GM23248 (cell line): ENCODE data around the gene CPT1C. TPM values are rescaled to one million over a fixed set of nuclear protein-coding genes. Genes with fewer than 3 reads are reported as not detected.

Experiments
- DNase-seq: peaks from one replicate; pipeline ENCODE4 v3.0.0-alpha.2; 2015
- H2AFZ ChIP-seq: fragments of 200-600 bp; sonication (generic); 2 replicates; pipeline ENCODE4 v1.6.1; 2016; ENCODE audit warnings: antibody characterized with exemption
- H3F3A ChIP-seq: fragments of 200-600 bp; sonication (generic); 2 replicates; pipeline ENCODE4 v1.6.1; 2016; ENCODE audit warnings: mild to moderate bottlenecking, antibody characterized with exemption, mixed run types; ENCODE audit not compliant: insufficient read depth
- H3K27ac ChIP-seq: fragments of 200-600 bp; sonication (generic); 2 replicates; pipeline ENCODE4 v1.5.1; 2016; ENCODE audit warnings: mild to moderate bottlenecking
- H3K27me3 ChIP-seq: fragments of 200-600 bp; sonication (generic); replicated peaks from 2 replicates; pipeline ENCODE4 v1.6.1; 2016; ENCODE audit warnings: mild to moderate bottlenecking; ENCODE audit not compliant: insufficient read depth
- H3K36me3 ChIP-seq: fragments of 200-600 bp; sonication (generic); 2 replicates; pipeline ENCODE4 v1.6.1; 2016; ENCODE audit warnings: low read depth, mild to moderate bottlenecking
- H3K4me1 ChIP-seq: fragments of 200-600 bp; sonication (generic); 2 replicates; pipeline ENCODE4 v1.6.1; 2016; ENCODE audit warnings: mild to moderate bottlenecking; ENCODE audit not compliant: insufficient read depth
- H3K4me2 ChIP-seq: fragments of 200-600 bp; sonication (generic); one replicate; pipeline ENCODE4 v1.6.1; 2016; ENCODE audit warnings: mild to moderate bottlenecking; ENCODE audit not compliant: unreplicated experiment
- H3K4me3 ChIP-seq: fragments of 200-600 bp; sonication (generic); 2 replicates; pipeline ENCODE4 v1.5.1; 2016; ENCODE audit warnings: mild to moderate bottlenecking
- H3K79me2 ChIP-seq: fragments of 200-600 bp; sonication (generic); 2 replicates; pipeline ENCODE4 v1.6.1; 2016; ENCODE audit warnings: mild to moderate bottlenecking; ENCODE audit not compliant: insufficient read depth
- H3K9ac ChIP-seq: fragments of 200-600 bp; sonication (generic); 2 replicates; pipeline ENCODE4 v1.6.1; 2016; ENCODE audit warnings: mild to moderate bottlenecking
- H3K9me2 ChIP-seq: fragments of 200-600 bp; sonication (generic); 2 replicates; pipeline ENCODE4 v1.6.1; 2016; ENCODE audit warnings: mixed run types, mild to moderate bottlenecking, moderate library complexity; ENCODE audit not compliant: insufficient read depth
- H3K9me3 ChIP-seq: fragments of 200-600 bp; sonication (generic); one replicate; pipeline ENCODE4 v1.6.1; 2017; ENCODE audit warnings: low read depth
- H4K20me1 ChIP-seq: fragments of 200-600 bp; sonication (generic); 2 replicates; pipeline ENCODE4 v1.6.0; 2016; ENCODE audit not compliant: insufficient read depth
- EZH2 ChIP-seq: fragments of 200-600 bp; sonication (generic); IDR thresholded peaks from 2 replicates; pipeline ENCODE4 v1.6.1; 2018; ENCODE audit warnings: antibody characterized with exemption, mild to moderate bottlenecking; ENCODE audit not compliant: insufficient read depth, poor library complexity, severe bottlenecking
- EZH2phosphoT487 ChIP-seq: fragments of 200-600 bp; sonication (generic); IDR thresholded peaks from 2 replicates; pipeline ENCODE4 v1.6.1; 2018; ENCODE audit warnings: antibody characterized with exemption, moderate library complexity, mild to moderate bottlenecking, low read depth; ENCODE audit not compliant: insufficient read depth
- WGBS, 2 experiments: methylation state at CpG; one replicate each; pipeline ENCODE4 v1.1.6; 2015 to 2017; ENCODE audit warnings: low lambda C conversion rate in 2 of 2, low coverage in 1 of 2; ENCODE audit errors: missing lambda C conversion rate in 2 of 2; 5-methylcytosine and 5-hydroxymethylcytosine counted together
- in situ Hi-C: fragments of 300-500 bp; cut with MboI; formaldehyde crosslinking; loops from 2 replicates; pipeline ENCODE4 v1.15.0; 2020
- polyA plus RNA-seq: library from polyadenylated mRNA; unstranded; fragments of >200 nt; fragmentation: Nextera tagmentation; extraction: Ambion mirVana; gene quantifications from 2 replicates; pipeline ENCODE4 v1.2.1, GENCODE V29; 2016
- total RNA-seq: library from RNA; depleted of rRNA; stranded (reverse); fragments of >200 nt; shearing (Covaris generic); gene quantifications from 2 replicates; pipeline ENCODE4 v1.2.3, GENCODE V29; 2014

CPT1C gene
- total and polyA plus RNA-seq, 2 experiments from 2014 or later = 11.7 to 14.3 TPM

GRCh38 chr19:49691243-49692146, 579 bp downstream of the CPT1C start:
- H3K27ac ChIP-seq = no peak overlapping the region
- H3K9ac ChIP-seq = peak overlapping the region; percentile 57
- no peaks in the 10 kb centered on the region for H4K20me1 ChIP-seq
- peak overlapping the region; percentile 82 for H3K4me3 ChIP-seq
- H3K4me1 ChIP-seq = 0 out of 2 replicates have a peak, but pooled peaks cover 4% of the 10 kb centered on the region
- H3K79me2 ChIP-seq = no peaks in the 10 kb centered on the region
- no peaks in the 10 kb centered on the region for H3K9me3 ChIP-seq
- 0 out of 2 replicates have a peak, but pooled peaks cover 5% of the 10 kb centered on the region for H3F3A ChIP-seq
- TF ChIP-seq EZH2 (no peak), EZH2phosphoT487 (no peak)
- no peaks in the 10 kb centered on the region for H3K27me3 ChIP-seq
- no peaks in the 10 kb centered on the region for H3K9me2 ChIP-seq
- WGBS, 2 experiments = 20 to 26% methylated on average over 25 to 33 of the region's 39 CpGs
- in situ Hi-C loops = no loop called here
- DNase-seq = peak; percentile 85
- H2AFZ ChIP-seq = peak overlapping the region; percentile 94
- H3K4me2 ChIP-seq = peak overlapping the region; percentile 93
- no peaks in the 10 kb centered on the region for H3K36me3 ChIP-seq

DNA sequence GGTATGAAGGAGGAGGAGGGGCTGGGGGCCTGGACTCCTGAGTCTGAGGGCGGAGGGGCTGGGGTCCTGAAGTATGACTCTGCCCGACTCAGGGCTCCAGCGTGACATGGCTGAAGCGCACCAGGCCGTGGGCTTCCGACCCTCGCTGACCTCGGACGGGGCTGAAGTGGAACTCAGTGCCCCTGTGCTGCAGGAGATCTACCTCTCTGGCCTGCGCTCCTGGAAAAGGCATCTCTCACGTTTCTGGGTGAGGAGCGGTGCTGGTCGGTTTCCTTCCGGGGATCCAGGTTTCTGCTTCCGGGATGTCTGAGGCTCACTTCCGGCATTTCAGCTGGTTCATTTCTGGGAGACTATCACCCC, 1.2 kb downstream of the CPT1C start:
- in situ Hi-C loops = no loop called here
- H3K27me3 ChIP-seq = no peaks in the 10 kb centered on the region
- no peak overlapping the region for H3K4me2 ChIP-seq
- H2AFZ ChIP-seq = no peak overlapping the region
- H3K4me1 ChIP-seq = 0 out of 2 replicates have a peak, but pooled peaks cover 4% of the 10 kb centered on the region
- peak overlapping the region; percentile 82 for H3K4me3 ChIP-seq
- TF ChIP-seq EZH2 = no peak
- no peak for TF ChIP-seq EZH2phosphoT487
- 0 out of 2 replicates have a peak, but pooled peaks cover 5% of the 10 kb centered on the region for H3F3A ChIP-seq
- H3K79me2 ChIP-seq = no peaks in the 10 kb centered on the region
- H3K9ac ChIP-seq = no peak overlapping the region
- no peak overlapping the region for H3K27ac ChIP-seq
- H3K36me3 ChIP-seq = no peaks in the 10 kb centered on the region
- H3K9me3 ChIP-seq = no peaks in the 10 kb centered on the region
- H4K20me1 ChIP-seq = no peaks in the 10 kb centered on the region
- no peaks in the 10 kb centered on the region for H3K9me2 ChIP-seq
- 62 to 75% methylated on average over 13 to 16 of the region's 16 CpGs for WGBS, 2 experiments
- DNase-seq = no peak

- in situ Hi-C loops = no loop called here
These were observed 5.2 kb downstream of the CPT1C start for GRCh38 chr19:49696115-49696514.

GRCh38 chr19:49696865-49697264, 5.9 kb downstream of the CPT1C start:
- no peaks in the 10 kb centered on the region for H3K4me1 ChIP-seq
- no peak overlapping the region for H2AFZ ChIP-seq
- no peaks in the 10 kb centered on the region for H3K79me2 ChIP-seq
- H3K9me2 ChIP-seq = no peaks in the 10 kb centered on the region
- no peak for TF ChIP-seq EZH2phosphoT487
- no peak for TF ChIP-seq EZH2
- 86 to 87% methylated on average over 7 of the region's 7 CpGs for WGBS, 2 experiments
- no peak overlapping the region for H3K9ac ChIP-seq
- H3F3A ChIP-seq = no peaks in the 10 kb centered on the region
- no peak overlapping the region for H3K4me3 ChIP-seq
- no peak overlapping the region for H3K4me2 ChIP-seq
- DNase-seq = no peak
- no peaks in the 10 kb centered on the region for H3K36me3 ChIP-seq
- H3K27me3 ChIP-seq = no peaks in the 10 kb centered on the region
- H4K20me1 ChIP-seq = no peaks in the 10 kb centered on the region
- no peaks in the 10 kb centered on the region for H3K9me3 ChIP-seq
- in situ Hi-C loops = no loop called here
- no peak overlapping the region for H3K27ac ChIP-seq

More at GRCh38 chr19:49696115-49696514, 5.2 kb downstream of the CPT1C start:
- Histone ChIP-seq H3K27ac (no peak overlapping the region), H3K4me1 (0 out of 2 replicates have a peak, but pooled peaks cover 4% of the 10 kb centered on the region), H3K4me2 (no peak overlapping the region), H3K36me3 (no peaks in the 10 kb centered on the region), H4K20me1 (no peaks in the 10 kb centered on the region), H3K9me3 (no peaks in the 10 kb centered on the region), H3K27me3 (no peaks in the 10 kb centered on the region), H2AFZ (no peak overlapping the region), H3K4me3 (no peak overlapping the region), H3K9ac (no peak overlapping the region), H3K79me2 (no peaks in the 10 kb centered on the region), H3K9me2 (no peaks in the 10 kb centered on the region), H3F3A (no peaks in the 10 kb centered on the region)
- TF ChIP-seq EZH2phosphoT487 = no peak
- no peak for TF ChIP-seq EZH2
- 74 to 77% methylated on average over 6 of the region's 6 CpGs for WGBS, 2 experiments
- no peak for DNase-seq
